Peyer's patch (tissue), 4 donors: ENCODE data around the gene MACROD2.

Source experiments
- POLR2A ChIP-seq, 2 donors: fragments of 450-650 bp; IDR thresholded peaks; one replicate each; pipeline ENCODE4 v1.5.1; 2017; ENCODE audit warnings: antibody characterized with exemption in 2 of 2, mild to moderate bottlenecking in 2 of 2, moderate library complexity in 2 of 2
- TF ChIP-seq, protein P1 (sequence below), 6 experiments: fragments of 450-650 bp in 4 of 6; fragments of 200-600 bp in 2 of 6; sonication (generic) in 1 of 6; IDR thresholded peaks; one replicate each; pipeline ENCODE4 v1.5.1; 2017 to 2019; ENCODE audit warnings: antibody characterized with exemption in 6 of 6, mild to moderate bottlenecking in 3 of 6, moderate library complexity in 1 of 6

DNA sequence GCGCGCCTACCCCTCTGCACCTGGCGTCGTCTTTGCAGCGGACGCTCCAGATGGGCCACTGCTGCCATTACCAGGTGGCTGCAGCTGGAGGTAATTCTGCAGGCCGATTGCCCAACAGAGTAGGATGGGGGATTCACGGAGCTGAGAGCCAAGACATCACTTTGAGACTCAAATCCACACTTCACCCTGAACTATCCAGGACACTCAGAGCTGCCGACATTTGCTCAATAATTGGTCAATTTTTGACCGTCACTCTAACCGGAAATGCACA is 1037.0 kb downstream of the MACROD2 start:
- TF ChIP-seq POLR2A (IDR thresholded peaks at IDR 0.05), result no peak
- TF ChIP-seq, protein P1, sequence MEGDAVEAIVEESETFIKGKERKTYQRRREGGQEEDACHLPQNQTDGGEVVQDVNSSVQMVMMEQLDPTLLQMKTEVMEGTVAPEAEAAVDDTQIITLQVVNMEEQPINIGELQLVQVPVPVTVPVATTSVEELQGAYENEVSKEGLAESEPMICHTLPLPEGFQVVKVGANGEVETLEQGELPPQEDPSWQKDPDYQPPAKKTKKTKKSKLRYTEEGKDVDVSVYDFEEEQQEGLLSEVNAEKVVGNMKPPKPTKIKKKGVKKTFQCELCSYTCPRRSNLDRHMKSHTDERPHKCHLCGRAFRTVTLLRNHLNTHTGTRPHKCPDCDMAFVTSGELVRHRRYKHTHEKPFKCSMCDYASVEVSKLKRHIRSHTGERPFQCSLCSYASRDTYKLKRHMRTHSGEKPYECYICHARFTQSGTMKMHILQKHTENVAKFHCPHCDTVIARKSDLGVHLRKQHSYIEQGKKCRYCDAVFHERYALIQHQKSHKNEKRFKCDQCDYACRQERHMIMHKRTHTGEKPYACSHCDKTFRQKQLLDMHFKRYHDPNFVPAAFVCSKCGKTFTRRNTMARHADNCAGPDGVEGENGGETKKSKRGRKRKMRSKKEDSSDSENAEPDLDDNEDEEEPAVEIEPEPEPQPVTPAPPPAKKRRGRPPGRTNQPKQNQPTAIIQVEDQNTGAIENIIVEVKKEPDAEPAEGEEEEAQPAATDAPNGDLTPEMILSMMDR (IDR thresholded peaks at IDR 0.05), result no peak
